HG03175 (cell line): ENCODE data around the gene WWP2.

Experiments
- ATAC-seq: cut with Tn5 transposase; IDR thresholded peaks from one replicate; pipeline ENCODE4 v1.9.1; 2021; ENCODE audit warnings: mild to moderate bottlenecking, moderate library complexity; ENCODE audit not compliant: unreplicated experiment

WWP2 gene

DNA sequence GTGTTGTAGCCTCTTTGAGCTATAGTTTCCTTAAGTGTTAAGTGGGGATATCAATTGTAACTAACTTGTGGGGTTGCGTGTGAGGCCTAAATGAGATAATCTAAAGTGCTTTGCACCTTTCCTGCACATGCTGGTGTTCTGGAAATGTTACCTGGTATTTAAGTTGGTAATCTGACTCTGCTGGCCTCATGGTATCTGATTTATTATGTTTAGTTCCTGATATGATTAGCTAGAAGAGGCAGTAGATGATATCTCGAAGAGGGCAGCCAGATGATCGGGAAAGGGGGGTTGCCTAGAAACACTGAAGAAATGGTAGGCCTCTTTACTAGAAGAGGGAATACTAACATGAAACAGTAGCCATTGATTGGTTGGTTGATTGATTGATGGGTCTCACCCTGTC, 123.6 kb downstream of the WWP2 start:
- no peak for ATAC-seq

DNA sequence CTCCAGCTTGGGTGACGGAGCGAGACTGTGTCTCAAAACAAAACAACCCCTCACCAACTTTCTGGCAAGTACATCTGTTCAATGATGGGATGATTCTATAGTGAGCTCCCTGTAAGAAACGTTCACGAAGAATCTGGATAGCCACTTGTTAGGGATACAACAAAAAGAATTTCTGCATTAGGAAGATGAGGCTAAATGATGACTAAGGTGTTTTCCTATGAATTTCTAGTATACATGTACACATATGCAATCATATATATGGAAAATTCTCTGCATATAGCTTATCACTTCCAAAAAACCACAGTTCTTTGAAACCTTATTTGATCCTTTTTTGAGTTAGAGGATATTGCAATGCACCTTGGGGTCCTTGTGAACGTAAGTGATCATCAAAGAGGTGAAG, 124.6 kb downstream of the WWP2 start:
- ATAC-seq, result no peak

GRCh38 chr16:69888005-69888590, 126.0 kb downstream of the WWP2 start:
- no peak for ATAC-seq

DNA sequence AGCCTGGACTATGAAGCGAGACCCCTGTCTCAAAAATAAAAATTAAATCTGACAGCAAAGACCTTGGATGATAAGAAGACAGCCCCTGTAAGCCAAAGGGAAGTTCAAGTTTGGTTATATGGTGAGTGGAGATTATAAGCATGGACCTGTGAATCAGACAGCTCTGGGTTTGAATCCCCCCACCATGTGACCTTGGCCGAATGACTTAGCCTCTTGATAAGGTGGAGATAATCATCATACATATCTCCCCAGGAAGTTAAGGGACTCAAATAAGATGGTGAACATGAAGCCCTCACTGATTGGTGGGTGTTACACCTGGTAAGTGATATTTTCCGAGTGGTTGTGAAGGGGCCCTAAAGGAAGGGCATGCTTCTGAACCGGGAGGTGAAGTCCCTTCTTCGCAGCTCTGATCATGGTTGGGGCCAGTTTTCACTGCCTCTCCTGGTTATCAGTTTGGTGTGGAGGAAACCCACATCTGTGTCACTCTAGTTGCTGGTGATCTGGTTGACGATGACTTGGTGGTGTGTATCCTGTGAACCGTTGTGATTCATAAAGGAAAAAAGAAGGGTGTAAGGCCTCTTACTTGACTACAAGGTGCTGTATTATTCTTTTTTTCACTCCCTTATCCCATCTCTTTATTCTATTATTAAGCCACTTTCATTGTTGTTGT, 127.3 kb downstream of the WWP2 start:
- no peak for ATAC-seq

DNA sequence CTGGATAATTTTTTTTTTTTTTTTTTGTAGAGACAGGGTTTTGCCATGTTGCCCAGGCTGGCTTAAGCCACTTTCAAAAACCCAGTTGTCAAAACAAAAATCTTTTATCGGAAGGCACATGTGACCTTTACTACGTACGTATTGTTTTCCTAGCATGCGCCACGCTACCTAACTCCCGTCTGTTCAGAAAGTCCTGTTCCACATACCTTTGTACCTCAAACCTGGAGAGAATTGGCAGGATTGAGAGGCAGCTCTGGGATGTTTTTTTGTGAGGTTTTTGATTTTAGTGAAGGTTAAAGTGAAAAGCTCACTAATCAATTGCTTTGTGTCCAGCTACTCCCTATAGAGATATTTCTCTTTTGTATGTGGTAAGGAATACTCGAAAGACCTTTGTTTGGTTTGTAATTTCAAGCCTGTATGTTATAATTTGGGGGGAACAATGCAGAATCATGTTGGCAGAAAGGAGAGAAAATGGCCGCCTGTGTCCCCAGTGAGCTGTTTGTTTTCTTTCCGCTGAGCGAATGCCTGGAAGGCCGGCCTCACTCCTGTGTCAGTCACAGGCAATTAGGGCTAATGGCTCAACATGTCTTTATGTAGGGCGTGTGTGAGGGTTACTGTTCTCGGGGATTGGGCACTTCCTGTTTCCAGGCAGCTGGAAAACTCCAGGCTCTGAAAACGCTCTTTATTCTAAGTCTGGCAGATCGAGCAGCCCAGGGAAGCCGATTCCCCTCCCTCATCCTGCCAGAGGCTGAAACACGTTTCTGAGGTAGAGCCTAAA, 128.2 kb downstream of the WWP2 start:
- no peak for ATAC-seq

DNA sequence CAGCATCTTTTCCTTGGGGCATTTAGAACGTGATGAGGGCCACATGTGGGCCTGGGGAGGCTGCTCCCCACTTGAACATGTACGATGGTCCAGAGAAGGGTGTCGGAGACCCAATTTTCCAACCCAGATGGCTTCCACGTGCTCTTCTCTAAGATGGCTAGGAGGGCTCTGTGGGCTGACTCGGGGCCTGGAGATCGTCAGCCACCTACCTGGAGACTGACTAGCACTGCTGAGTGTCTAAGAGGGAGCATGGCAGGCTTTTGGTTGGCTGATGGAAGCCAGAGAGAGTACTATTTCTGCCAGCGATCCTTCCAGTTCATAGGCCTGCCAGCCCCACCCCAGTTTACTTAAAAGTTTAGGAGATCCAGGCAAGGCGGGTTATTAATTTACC, 128.8 kb downstream of the WWP2 start:
- ATAC-seq, result no peak

- ATAC-seq, result no peak
Measured at GRCh38 chr16:69892378-69892777, 130.2 kb downstream of the WWP2 start.

- ATAC-seq, result no peak
Measured at GRCh38 chr16:69893106-69893505, 131.0 kb downstream of the WWP2 start.

DNA sequence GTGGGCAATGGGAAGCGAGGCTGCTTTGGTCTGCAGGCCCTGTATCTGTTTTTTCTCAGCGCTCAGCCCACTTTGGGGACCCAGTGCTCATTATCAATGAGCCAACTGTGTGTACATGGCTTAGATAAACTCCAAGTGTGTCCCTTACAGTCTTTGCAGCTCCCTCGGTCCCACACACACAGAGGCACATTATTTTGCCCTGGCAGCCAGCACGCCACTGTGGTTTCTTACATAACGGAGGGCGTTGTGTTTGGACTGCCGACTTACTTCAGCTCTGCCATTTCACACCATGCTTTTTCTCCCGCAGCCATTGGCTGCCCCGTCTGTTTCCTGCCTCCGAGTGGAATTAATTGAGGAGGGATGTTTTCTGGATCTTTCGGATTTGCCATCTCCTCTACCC, 132.5 kb downstream of the WWP2 start:
- no peak for ATAC-seq

DNA sequence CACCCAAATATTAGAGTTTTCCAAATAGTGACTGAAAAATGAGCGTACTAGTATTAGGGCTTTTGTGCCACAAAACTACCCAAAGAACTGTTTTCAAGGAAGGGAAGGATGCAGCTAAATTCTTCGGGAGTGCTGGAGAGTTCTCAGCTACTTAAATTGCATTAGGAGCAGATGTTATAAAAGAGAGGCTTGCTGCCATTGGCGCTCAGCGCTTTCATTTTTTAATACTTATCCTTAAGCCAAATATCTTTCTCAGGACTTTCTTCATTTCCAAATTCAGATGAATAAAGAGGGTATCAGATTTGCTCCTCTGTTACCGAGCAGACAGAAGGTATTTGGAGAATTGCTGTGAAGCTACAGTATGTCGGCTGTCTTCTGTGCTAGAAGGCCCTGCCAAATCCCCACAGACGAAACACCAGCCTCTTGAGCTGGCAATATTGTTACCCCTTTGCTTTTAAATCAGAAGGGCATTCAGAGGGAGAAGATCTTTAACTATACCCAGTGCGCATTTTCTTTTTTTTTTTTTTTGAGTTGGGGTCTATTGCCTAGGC, 141.8 kb downstream of the WWP2 start:
- no peak for ATAC-seq

DNA sequence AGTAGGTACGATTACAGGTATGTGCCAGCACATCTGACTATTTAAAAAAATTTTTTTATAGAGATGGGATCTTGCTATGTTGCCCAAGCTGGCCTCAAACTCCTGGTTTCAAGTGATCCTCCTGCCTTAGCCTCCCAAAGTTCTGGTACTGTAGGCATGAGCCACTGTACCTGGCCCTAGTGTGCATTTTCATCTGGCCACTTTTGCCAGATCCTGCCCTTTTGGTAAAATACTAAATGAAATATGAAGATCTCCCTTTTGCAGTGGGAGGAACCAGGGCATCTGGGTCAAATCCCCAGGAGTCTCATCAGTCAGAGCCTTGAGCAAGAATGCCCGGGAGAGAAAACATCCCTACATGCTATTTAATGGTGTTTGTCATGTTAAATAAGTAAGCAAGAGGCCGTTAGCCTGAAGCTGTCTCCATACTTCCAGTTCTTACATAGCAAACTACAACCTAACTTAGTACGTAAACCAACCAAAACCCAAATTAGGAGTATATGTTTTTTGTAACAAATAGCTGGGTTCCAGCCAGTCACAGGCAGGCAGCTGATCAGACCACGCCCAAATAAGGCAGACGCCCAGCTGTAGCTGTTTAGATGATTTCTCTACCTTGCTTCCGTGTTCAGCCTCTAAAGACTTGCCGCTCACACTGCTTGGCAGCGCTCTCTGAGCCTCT, 142.5 kb downstream of the WWP2 start:
- no peak for ATAC-seq

DNA sequence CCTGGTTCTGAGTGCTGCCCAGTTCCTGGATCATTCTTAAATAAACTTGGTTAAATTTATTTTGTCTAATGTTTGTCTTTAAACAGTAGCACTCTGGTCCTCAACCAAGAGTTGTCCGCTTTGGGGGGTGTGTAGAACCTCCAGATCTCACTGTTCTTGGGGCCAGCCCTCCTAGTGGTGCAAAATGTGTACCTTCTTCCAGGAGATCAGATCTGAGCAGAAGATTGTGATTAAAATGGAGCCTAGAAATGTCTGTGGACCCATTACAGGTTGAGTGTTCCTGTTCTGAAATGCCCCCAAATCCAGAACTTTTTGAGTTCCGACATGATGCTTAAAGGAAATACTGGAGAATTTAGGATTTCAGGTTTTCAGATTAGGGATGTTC, 143.0 kb downstream of the WWP2 start:
- ATAC-seq, result no peak

DNA sequence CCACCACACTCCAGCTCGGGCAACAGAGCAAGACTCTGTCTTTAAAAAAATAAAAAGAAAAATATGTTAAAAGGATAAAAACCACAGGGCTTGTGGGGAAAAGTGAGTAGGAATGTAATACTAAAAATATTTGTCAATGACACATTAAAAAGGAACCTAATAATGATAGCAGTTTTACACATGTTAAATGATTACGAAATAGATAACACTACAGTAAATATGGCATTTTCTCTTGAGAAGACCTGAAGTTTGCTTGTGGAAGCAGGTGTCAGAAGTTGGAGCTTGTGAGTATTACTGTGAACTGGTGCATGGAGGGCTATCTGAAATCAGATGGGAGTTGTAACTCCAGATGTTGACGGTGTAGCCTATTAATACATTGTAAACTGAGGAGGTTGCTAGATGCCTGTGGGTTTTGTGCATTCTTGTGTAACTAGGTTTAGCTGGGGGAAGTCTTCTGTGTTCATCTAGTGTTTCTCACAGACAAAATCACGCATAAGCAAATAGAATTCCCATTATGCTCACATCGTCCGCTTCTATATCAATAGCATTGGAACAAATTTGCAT, 144.8 kb downstream of the WWP2 start:
- ATAC-seq, result no peak

DNA sequence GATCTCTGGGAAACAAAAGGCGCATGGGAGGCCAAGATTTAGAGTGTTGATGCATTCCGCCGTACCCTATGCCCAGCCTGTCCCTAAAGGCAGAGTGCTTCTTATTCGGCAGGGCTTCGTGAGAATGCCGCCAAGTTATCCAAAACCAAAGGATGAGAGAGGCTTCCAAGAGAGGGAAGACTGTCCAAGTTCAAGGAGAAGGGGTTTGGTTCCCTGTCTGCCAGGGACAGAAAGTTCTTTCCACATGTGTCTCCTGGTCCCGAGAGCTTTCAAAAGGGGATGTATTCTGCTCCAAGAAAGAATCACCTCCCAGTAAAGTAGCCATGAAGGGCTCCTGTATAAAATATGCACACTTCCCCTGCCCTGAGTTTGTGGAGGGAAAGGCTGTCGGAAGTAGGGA, 146.9 kb downstream of the WWP2 start:
- no peak for ATAC-seq

DNA sequence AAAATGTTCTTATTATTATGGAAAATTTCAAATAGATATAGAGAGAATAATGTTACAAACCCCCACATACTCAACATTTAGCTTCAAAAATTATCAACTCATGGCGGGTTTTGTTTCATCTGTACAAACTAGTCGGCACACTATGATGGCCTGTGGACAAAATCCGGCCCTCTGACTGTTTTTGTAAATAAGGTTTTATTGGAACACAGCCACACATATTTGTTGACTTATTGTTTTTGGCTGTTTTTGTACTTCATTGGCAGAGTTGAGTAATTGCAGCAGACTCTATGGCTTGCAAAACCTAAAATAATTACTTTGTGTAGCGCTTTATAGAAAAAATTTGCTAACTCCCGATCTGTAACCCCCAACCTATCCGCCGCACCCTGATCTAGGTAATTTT, 147.6 kb downstream of the WWP2 start:
- no peak for ATAC-seq

DNA sequence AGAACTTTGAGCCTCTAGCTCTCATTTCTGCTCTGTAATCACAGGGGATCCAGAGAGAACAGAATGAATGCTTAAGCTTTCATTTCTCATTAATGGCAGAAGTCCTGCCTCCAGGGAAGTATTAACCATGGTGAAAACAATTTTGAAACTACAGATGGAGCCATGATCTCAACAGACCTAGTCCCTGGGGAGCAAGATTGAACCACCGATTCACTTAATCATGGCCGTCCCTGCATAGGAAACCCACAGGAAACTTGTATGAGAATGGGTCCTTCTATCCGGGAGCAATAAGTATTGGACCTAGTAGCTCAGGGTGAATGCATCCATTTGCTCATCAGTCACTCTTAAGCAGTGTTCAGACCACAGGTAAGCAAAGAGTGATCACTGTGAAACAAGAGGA, 148.8 kb downstream of the WWP2 start:
- no peak for ATAC-seq

- ATAC-seq, result no peak
Measured at GRCh38 chr16:69916462-69916861, 154.3 kb downstream of the WWP2 start.

DNA sequence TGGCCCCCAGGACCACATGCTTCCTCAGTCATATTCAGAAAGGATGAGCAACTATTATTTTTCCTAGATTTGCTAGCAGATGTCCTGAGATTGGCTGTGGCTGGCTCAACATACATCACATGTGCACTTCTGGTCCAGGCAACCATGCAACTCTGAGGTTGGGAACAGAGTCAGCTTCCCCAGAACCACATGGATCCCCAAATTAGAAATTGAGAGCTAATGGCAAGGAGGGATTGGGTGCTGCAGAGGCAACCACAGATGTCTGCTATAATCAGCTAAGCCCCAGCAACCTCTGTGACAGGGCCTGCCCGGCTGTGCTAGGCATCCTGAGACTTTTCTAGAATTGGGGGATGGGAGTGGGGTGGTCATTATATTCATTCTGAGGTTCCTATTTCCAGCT, 155.2 kb downstream of the WWP2 start:
- no peak for ATAC-seq

DNA sequence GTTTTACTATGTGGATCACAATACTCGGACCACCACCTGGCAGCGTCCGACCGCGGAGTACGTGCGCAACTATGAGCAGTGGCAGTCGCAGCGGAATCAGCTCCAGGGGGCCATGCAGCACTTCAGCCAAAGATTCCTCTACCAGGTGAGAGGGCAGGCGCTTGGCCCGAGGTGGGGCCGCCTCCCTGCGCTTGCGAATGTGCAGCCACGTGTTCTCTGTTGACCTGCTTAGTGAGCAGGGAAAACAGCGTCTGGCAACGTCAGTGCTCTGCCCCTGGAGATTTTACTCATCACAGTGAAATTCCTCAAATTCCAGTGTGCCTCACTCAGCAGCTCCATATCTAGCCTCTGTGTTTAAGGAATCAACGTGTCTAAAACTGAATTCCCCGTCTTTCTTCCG, 155.6 kb downstream of the WWP2 start:
- ATAC-seq, result no peak

DNA sequence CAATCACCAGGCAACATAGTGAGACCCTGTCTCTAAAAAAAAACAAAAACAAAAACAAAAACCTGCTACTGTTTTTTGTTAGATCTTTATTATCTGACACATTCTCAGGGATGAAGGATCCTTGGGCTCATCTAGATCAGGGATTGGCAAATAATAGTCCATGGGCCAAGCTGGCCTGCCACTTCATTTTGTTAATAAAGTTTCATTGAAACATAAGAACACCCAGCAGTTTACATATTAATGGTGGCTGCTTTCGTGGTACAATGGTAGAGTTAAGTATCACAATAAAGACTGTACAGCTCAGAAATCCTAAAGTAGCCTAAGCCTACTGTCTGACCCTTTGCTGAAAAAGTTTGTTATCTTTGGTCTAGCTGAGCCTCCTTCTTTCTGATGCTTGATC, 156.1 kb downstream of the WWP2 start:
- no peak for ATAC-seq

DNA sequence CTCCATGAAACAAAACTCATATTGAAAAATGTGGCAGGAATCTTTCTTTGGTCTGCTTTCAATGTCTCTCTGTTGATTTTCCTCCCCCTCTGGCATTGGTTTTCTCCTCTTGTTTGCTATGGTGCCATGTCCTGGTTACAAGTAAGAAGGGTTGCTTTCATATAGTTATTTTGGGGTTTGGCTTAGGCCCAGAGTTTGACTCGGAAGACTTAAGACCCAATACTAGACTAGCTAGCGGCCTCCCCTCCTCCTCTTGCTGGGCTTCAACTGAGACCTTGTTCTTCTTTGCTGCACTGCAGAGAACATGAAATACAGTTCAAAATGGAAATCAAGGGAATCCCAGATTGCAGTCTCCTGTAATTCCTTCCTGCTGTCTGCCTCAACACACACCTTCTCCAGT, 159.0 kb downstream of the WWP2 start:
- no peak for ATAC-seq
